HG03442 (cell line): Measurements from ENCODE around the gene MYH1.
"Not testable (repeated sequence)": the region's sequence is repeated elsewhere in the genome, so short reads cannot be mapped to it uniquely, and the experiment has no call there.

Experiments
- ATAC-seq: cut with Tn5 transposase; IDR thresholded peaks from one replicate; pipeline ENCODE4 v1.9.1; 2021; ENCODE audit warnings: mild to moderate bottlenecking, moderate library complexity; ENCODE audit not compliant: unreplicated experiment

MYH1 gene

DNA sequence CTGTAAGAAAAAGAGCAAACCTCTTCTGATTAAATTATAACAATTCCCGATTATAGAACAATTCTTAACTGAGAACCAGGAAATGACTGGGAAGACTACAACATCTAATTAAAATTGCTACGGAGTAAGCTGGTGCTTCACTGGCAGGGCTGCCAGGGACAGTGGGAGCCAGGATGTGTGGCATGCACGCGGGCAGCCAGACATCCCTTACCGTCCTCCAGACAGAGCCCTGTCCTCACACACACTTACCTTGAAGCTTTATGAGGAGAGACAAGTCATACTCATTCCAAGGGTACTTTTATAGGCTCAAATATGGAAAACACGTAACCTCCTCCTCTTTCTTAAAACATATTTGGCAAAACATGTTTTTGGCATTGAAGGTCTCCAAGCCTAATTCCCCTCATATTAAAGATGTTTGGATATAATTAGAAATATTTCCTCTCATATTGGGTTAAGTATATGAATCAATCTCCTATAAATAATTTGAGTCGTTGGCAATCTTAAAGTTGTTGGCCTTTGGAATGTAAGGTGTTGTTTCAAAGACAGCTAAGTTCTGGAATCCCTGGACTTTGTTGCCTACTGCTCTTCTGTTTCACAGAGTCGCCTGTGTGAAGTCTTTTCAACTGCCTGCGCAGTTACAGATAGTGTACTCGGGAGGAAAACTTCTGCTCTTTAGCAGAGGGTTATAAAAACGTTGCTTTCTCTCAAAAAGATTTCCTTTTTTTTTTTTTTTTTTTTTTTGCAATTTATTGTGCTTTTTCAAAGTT lies at the start of gene MYH1:
Gene MYH1 (minus strand): TSS at position 272 of the 767 bp plus-strand sequence. CDS start 1,900 bp downstream, outside the sequence.
- no peak for ATAC-seq

DNA sequence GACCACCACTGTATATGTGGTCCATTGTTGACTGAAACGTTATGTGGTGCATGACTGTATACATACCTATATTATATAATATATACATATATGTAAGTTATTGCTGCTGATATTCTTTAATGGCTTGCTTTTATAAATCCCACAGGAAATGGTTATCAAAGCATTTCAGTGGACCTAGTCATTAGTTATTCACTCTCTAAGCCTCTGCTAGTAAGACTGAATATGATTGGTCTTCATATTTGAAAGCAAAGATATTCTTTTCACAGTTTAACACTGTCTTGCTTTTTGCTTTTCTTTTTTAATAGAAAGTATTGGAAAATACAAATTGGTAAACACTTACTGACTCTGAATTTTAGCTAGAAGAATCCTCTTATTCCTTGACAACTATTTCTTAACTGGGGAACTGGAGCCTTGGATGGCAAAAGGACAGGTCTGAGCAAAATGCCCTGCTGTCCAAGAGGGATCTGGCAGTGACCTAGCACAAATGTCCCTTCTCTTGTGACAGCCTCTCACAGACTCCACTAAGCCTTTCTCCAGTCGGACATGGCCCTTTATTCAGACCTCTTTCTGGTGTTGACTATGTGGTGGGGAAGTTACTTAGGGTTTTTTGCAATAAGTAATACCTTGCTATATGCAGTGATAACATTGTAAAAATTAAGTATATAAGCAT lies 45.8 kb upstream of the MYH1 start:
- ATAC-seq, result no peak

DNA sequence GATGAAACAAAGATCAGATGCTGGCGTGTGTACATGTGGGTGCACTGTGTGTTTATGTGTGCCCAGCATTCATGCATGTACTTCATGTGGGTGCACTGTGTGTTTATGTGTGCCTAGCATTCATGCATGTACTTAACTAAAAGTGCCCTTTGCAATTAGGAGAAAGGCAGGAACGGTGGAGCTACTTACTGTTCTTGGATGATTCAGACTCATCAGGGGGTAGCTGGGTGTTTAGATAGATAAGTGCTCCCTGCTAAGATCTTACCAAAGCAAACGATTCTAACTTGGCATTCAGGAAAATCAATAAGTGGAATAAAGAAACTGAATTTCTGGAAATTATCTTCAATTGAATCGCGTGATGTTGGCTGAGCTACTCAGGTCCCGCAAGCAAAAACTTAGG lies 39.7 kb upstream of the MYH1 start:
- no peak for ATAC-seq

DNA sequence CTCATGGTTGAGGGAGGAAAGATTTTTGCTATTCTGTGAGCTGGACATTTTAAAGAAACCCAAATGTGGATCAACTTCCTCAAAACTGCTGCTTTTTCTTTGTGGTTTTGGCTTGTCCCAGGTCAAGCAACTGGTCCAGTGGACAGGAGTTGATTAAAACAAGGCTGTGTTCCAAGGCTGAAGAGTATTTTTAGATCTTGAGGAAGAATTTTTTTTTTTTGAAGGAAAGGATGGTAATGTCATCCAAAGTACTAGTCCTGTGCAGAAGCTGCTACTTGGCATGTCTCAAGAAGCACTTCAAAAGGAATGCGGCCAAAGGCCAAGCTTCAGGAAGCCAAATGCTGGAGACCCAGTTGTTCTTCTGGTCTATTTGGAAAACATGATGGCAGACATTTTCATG lies 39.1 kb upstream of the MYH1 start:
- ATAC-seq, result no peak

DNA sequence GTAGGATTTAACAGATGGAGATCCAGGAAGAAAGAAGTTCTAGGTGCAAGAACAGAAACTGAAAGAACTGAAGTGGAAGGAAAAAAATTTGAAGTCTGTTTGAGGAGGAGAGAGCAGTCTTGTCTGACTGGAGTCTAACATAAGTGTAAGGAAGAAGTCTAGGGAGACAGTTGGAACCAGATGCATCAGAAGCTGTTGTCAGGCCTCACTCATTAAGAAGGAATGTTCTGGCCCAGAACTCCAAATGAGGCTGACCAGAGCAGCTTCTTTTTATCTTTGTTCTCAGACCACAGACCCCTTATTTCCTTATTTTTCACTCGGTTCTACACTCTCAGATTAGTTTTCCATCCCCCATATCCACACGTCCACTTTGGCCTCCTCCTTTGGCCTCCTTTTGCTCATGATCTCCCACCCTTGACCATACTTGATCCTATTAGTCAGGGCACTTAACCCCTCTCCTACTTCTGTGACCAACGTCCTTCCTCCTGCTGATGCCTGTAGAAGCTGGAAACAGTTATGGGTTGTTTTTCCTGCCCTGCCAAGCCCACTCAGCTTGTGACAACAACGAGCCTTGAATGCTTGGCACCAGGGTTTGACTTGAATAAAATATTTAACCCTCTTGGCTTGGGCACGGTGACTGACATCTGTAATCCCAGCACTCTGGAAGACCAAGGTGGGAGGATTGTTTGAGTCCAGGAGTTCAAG lies 38.1 kb upstream of the MYH1 start:
- no peak for ATAC-seq

DNA sequence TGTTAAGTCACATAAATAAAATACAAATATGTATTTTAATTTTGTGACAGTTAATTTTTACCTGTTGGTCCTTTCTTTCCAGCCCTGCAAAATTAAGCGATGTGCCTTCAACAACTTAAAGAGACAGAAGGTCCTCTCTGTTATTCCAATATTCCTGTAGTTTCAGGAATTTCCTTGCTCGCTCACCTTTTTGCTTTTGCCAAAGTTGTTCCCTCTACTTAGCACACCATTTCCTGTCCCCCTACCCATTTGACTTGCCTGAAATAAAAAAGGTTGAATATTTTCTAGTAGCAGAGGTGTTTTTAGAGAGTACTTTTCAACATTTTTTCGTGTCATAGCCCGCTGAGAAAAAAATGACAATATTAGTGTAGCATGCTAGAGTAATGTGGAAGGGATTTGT lies 31.7 kb upstream of the MYH1 start:
- no peak for ATAC-seq

DNA sequence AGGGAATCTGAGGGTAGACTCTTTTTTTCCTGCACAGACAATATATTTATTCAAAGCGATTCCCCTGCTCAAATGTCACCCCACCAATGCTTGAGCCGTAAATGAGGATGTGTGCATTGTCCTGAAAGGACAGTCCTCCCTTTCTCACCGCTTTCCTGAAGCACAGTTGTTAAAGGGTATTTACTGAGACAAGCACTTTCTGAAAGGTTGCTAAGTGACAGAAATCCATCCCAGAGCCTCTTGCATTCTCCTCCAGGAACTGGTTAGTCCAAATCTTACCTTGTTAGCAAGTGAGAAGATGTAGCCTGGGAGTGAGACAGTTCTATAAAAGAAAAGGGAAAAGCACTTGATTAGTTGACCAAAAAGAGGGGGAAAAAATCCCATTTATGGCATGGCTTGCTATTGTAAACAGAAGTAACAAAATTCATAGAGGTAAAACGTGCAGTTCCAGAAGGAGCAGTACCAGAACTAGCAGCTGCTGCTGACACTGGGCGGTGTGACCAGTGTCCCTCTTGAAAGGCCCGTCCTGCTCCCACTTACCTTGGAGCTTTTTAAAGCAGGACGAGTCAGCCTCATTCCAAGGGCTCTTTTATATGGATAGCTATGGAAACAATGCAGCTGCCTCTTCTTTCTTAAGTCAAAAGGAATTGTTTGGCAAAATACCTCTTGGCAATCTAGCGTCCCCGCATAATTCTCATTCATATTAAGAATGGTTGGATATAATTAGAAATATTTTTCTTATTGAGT lies 30.9 kb upstream of the MYH1 start, which contains the start of gene MYH2:
Gene MYH2 (minus strand): TSS at position 563 of the 747 bp plus-strand sequence. CDS start 1,738 bp downstream, outside the sequence.
- no peak for ATAC-seq

DNA sequence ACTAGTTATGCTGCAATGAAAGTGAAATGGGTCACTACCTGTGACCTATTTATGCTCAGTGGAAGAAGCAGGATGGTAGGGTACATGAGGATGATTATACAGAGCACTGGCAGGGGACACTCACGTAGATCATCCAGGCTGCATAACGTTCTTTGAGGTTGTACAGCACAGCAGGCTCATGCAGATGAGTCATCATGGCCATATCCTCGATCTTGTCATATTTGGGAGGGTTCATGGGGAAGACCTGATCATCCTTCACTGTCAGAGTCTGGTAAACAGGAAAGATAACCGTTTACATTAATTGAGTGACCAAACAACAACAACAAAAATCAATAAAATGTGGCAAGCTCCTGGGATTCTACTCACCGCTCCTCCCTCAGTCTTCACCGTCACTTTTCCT lies 29.0 kb upstream of the MYH1 start:
- ATAC-seq, result no peak

DNA sequence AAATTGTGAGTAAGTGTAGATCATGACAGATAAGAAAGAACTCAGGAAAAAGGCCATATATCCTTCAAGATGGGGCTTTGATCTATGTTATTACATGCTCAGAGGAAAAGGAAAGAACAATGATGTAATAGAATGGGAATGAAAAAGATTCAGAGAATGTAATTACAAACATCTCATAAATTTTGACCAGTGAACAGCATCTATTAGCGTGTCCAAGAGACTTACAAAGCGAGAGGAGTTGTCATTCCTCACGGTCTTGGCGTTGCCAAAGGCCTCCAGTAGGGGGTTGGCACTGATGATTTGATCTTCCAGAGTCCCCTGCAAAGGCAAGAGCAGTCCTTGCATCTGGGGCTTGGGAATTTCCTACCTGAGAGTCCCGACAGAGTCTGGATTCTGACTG lies 25.1 kb upstream of the MYH1 start:
- not testable (repeated sequence) for ATAC-seq

DNA sequence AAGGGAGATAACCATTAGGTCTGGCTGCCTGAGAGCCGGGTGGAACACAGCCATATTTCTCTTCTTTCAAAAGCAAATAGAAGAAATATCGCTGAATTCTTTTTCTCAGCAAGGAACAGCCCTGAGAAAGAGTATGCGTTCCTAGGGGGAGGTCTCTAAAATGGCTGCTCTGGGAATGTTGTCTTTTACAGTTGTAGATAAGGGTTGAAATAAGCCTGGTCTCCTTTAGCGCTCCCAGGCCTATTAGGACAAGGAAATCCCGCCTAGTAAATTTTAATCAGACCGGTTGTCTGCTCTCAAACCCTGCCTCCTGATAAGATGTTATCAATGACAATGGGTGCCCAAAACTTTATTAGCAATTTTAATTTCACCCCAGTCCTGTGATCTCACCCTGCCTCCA lies 22.8 kb upstream of the MYH1 start:
- not testable (repeated sequence) for ATAC-seq

DNA sequence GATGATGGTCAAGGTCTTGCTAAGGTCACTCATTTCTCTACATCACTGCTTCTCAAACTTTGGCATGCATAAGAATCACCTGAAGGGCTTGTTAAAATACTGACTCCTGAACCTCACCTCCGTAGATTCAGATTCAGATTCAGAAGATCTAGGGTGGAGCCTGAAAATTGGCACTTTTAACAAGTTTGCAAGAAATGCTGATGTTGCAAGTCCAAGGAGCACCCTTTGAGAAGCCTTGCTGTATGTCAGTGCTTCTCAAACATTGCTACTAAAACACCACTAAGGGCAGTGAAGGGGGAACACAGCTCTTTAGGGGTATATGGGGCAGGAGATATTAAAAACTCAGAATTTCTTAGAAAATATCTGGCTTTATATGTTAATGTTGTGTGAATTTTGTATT lies 13.7 kb upstream of the MYH1 start:
- no peak for ATAC-seq

DNA sequence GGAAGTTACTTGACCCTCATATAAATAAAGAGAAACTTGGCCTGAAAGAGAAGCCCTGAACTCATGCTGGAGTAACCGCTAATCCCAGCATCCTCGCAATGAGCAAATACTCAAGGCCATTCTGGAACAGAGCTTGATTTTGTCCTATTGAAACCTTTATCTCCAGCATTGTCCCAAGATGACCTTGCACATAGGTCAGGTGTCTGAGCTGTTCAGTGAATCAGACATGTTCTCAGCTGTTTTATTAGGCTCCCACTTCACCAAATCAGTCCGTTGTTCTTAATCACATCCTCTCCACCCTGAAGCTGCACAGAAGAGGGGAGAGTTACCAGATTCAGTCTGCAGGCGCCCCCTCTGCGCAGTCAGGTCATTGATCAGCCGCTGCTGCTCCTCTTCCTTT lies 9.1 kb upstream of the MYH1 start:
- ATAC-seq, result no peak

DNA sequence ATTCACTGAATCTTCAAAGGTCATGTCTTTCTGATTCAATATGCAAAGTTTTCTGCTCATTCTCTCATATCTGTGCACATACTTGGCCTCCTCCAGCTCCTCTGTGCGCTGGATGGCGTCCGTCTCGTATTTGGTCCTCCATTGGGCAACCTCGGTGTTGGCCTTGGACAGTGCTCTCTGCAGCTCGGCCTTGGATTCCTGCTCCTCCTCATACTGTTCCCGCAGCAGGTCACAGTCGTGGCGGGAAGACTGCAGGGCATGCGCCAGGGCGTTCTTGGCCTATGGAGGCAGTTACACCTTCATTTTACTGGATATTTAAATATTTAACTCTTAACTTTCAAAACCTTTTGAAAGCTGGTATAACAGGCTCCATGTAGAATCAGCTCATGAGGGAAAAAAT lies 8.2 kb upstream of the MYH1 start:
- no peak for ATAC-seq

DNA sequence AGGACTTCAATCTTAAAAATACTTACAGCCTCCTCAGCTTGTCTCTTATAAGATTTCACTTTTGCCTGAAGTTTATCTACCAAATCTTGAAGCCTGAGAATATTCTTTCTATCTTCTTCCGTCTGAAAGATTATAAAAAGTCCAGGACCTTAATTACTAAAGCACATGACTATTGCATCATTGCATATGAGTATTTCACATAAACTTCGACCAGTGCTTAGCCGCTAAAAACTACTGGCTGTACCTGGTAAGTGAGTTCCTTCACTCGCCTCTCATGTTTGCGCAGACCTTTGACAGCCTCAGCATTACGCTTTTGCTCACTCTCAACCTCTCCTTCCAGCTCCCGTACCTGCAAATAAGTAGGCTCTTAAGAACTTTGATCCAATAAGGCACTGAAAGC lies 4.7 kb upstream of the MYH1 start:
- ATAC-seq, result no peak

DNA sequence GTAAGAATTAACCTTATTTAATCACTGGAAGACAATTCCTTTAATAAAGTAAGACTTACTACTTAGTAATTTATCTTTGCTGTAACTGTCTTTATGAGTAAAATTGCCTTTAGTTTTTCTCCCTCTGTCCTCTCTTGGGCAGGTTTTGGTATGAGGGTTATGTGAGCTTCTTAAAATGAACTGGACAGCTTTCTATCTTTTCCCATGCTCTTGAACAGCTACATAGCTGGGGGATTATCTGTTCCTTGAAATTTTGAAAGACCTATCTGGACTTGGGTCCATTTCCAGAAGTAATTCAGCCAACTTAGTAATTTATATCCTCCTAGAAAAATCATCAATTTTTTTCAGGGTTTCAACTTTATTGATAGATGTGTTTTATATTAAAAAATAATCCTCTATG lies 3.6 kb upstream of the MYH1 start:
- ATAC-seq, result no peak

DNA sequence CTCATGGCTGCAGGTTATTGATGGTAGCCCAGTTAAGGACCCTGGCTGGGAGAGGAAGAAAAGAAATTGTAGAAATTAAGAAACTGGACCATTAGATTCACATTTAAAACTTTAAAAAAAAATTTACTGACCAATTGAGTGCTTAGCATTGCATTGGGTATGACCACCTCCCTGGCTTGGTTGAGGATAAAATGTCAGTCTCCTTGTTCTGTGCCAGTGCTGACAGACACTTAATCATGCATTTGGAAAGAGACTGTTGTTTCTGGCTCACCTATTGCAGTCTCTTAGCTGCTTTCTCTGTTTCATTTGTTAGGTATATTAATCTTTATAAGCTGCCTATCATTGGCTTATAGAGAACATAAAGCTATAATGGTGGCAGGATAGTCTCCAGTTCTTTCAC lies 1.7 kb downstream of the MYH1 start:
- no peak for ATAC-seq

DNA sequence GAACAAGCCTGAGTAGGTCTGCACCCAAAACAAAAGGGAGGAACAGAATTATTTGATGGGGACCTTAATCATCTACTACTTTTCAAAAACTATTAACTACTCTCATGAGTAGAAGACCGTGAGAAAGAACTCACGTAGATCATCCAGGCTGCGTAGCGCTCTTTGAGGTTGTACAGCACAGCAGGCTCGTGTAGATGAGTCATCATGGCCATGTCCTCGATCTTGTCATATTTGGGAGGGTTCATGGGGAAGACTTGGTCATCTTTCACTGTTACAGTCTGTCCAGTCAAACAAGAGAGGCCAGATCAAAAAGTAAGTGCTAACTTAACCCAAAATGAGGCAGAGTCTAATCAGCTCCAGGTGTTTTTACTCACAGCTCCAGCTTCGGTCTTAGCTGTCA lies 2.3 kb downstream of the MYH1 start:
- ATAC-seq, result no peak

DNA sequence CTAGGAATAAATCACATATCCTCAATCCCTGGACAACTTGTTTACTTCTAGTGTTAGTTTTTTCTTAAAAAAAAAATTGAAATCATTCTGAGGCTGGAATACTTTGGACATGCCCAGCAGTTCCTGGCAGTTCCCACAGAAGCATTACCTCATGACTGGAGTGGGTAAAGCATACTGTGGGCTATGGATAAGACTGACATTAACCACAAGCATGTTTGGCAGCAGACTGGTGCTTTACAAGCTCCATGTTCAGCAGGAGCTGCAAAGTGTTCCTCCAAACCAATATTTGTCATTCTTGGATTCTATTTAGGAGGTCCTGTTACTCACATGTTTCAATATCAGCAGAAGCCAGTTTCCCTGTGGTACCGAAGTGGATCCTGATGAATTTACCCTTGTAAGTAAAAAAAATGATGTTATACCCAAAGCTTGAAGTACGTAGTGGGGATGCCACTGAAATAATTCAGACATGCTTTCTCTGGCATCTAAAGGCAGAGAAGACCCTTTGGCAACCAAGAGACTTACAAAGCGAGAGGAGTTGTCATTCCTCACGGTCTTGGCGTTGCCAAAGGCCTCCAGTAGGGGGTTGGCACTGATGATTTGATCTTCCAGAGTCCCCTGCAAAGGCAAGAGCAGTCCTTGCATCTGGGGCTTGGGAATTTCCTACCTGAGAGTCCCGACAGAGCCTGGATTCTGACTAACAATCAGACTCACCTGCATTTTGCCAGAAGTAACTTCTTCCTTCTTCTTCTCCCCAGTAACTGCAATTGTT lies 4.9 kb downstream of the MYH1 start:
- ATAC-seq, result no peak

DNA sequence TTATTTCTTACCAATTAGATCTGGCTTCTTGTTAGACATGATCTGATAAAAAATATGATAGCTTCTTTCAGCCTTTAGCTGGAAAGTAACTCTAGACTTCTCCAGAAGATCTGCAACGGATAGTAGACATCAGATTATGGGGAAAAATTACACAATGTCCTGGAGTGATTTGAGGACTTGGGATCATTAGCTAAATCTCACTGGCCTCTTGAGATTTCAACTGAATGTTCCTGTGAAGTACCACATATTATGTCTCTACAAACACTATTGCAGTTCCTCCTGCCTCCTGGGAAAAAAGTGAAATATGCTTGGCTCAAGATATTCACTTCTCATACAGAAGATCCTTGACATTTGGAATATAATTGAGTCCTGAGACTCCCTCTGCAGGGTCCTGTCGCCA lies 5.5 kb downstream of the MYH1 start:
- ATAC-seq, result no peak

DNA sequence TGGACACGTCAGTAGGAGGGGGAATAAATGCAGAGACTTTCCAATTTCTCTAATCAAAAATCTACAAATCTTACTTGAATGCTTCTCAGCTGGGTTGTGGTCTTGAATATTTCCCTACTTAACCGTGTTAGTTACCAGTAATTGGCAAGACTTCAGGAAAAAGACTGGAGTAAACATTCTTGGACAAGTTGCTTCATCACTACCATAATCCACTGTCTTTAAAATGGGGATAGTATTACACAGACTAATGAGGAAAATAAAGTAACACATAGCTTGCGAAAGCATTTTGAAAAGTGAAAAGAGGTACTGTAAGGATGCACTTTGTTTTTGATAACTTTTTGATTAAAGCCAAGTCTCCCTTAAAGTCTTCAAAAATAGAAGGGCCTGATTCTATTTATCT lies 18.4 kb downstream of the MYH1 start:
- no peak for ATAC-seq
